SU-DHL-6 (cell line): ENCODE data around the gene WDR37.

Experiments
- CTCF ChIP-seq: fragments of 200-600 bp; sonication (generic); IDR thresholded peaks from one replicate; pipeline ENCODE4 v1.5.1; 2017; ENCODE audit warnings: antibody characterized with exemption, mild to moderate bottlenecking, low read length, moderate library complexity; ENCODE audit not compliant: insufficient read depth, poor library complexity, severe bottlenecking
- EZH2phosphoT487 ChIP-seq: fragments of 200-600 bp; sonication (generic), shearing (Covaris generic); conservative IDR thresholded peaks from 2 replicates; pipeline ENCODE4 v1.6.1; 2018; ENCODE audit warnings: mild to moderate bottlenecking, antibody characterized with exemption, low read length, moderate library complexity, mixed read lengths

GRCh38 chr10:1153251-1153763, 97.1 kb downstream of the WDR37 start:
- TF ChIP-seq CTCF, result no peak
- no peak for TF ChIP-seq EZH2phosphoT487
